ENCODE results near the gene AKAP7. TPM values are rescaled to one million over a fixed set of nuclear protein-coding genes. Genes with fewer than 3 reads are reported as not detected.

AKAP7 gene
- polyA plus RNA-seq, 1 experiment: 0.63 TPM

DNA sequence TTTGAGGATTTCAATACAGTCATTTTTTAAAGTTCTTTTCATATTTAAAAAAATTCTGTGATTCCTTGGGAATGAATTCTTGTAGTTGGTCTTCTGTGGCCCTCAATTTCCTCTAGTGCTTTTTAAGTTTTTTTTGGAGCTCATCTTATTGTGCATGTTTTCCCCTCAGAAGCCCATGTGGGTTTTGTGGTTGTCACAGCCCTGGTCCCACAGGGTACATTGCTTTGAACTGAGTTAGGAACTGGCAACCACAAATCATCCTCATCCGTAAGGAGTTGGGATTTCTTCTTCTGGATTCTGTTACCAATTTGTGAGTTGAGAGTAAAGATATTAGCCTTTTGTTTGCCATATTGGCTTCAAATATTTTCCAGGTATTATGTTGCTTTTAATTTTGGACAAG is 89.9 kb downstream of the AKAP7 start:
- H3K36me3 ChIP-seq (ENCODE audit: control insufficient read depth, insufficient read depth, low read length): no peaks in the 10 kb centered on the region
- POLR2A ChIA-PET: no interaction called here
- no peaks in the 10 kb centered on the region for H3K27me3 ChIP-seq (ENCODE audit: control insufficient read depth, insufficient read depth, low read length)
- no peak overlapping the region for H3K4me3 ChIP-seq (ENCODE audit: low read depth, low read length)
- no peak for DNase-seq (ENCODE audit: low read depth)
- TF ChIP-seq, protein P1, sequence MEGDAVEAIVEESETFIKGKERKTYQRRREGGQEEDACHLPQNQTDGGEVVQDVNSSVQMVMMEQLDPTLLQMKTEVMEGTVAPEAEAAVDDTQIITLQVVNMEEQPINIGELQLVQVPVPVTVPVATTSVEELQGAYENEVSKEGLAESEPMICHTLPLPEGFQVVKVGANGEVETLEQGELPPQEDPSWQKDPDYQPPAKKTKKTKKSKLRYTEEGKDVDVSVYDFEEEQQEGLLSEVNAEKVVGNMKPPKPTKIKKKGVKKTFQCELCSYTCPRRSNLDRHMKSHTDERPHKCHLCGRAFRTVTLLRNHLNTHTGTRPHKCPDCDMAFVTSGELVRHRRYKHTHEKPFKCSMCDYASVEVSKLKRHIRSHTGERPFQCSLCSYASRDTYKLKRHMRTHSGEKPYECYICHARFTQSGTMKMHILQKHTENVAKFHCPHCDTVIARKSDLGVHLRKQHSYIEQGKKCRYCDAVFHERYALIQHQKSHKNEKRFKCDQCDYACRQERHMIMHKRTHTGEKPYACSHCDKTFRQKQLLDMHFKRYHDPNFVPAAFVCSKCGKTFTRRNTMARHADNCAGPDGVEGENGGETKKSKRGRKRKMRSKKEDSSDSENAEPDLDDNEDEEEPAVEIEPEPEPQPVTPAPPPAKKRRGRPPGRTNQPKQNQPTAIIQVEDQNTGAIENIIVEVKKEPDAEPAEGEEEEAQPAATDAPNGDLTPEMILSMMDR (IDR thresholded peaks at IDR 0.05; ENCODE audit: insufficient read depth, low read depth, low read length): no peak
- CTCF ChIA-PET: no interaction called here

DNA sequence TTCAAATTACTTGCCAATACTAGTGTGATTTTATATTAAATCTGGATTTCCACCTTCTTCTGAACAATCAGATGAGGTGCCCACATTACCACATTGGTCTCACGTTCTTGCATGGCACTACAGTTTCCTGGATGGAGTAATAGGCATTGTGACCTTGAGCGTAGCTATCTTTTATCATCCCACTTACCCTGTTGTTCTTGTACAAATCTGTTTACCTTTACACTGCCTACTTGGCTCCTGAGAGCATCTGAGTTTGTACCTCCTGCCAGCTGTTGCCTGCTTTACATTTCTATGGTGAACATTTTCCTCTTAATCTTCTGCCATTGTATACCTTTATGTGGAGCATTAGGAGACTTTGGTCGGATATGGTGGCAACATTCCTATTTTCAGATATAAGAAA is 90.7 kb downstream of the AKAP7 start:
- DNase-seq (ENCODE audit: low read depth): no peak
- POLR2A ChIA-PET: no interaction called here
- Histone ChIP-seq H3K27me3 (ENCODE audit: control insufficient read depth, insufficient read depth, low read length) (no peaks in the 10 kb centered on the region), H3K36me3 (ENCODE audit: control insufficient read depth, insufficient read depth, low read length) (no peaks in the 10 kb centered on the region), H3K4me3 (ENCODE audit: low read depth, low read length) (no peak overlapping the region)
- CTCF ChIA-PET: interaction anchor here (1.1 to 1.6 kb wide), 2 partner anchors 10 to 12 kb away, joined by 3 read pairs; no protein-coding TSS in a partner anchor
- TF ChIP-seq, protein P1 (IDR thresholded peaks at IDR 0.05; ENCODE audit: insufficient read depth, low read depth, low read length): no peak

DNA sequence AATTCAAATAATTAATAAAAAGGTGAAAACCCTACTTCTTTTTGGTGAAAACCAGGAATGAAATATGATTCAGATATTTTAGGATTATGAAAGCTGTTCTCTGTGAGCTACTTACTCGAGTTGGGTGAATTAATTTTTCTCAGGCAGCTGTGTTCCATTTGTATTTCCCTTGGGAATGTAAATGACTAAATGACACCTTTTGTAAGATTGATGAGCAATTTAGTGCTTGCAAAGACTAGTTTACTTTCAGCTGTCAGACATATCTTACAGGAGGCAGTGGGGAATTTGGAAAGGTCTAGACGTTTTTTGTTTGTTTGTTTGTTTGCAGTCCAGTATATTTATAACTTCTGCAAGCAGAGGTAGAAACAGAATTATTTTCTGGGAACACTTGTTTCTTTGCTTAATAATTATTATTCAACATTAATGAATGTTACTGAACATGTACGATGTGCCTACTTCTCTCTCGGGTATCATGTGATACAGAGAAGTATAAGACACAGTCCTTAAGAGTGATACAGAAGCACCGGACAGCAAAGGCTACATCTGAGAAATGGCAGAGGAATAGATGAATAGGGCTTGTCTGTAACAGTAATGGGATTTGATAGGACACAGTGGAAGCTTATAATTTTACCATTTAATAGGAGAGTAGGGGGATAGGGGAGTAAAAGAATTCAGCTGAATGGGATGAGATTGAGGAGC is 91.3 kb downstream of the AKAP7 start:
- DNase-seq (ENCODE audit: low read depth): no peak
- ChIA-PET POLR2A (no interaction called here), CTCF (interaction anchor here (1.1 to 1.6 kb wide), 2 partner anchors 11 to 13 kb away, joined by 3 read pairs; no protein-coding TSS in a partner anchor)
- TF ChIP-seq, protein P1 (IDR thresholded peaks at IDR 0.05; ENCODE audit: insufficient read depth, low read depth, low read length): no peak
- Histone ChIP-seq H3K4me3 (ENCODE audit: low read depth, low read length) (no peak overlapping the region), H3K36me3 (ENCODE audit: control insufficient read depth, insufficient read depth, low read length) (no peaks in the 10 kb centered on the region), H3K27me3 (ENCODE audit: control insufficient read depth, insufficient read depth, low read length) (no peaks in the 10 kb centered on the region)

DNA sequence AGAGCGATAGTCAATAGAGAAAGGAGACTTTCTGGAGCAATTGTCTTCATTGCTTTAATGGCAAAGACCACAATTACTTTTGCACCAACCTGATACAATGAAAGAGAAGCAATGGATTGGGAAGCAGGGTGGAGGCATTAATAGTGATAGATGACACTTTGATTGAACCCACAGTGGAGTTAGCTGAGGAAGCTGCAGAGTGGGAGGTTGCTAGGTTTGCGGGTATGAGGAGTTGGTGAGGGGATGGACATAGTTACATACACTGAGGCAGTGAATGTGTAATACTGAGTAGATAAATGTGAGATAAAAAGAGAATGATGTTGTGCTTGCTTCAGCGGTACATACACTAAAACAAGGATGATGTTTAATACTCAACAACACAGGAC is 91.9 kb downstream of the AKAP7 start:
- DNase-seq (ENCODE audit: low read depth): no peak
- ChIA-PET CTCF (interaction anchor here (1.6 kb wide), 1 partner anchor 13 kb away, joined by 3 read pairs; no protein-coding TSS in a partner anchor), POLR2A (no interaction called here)
- no peaks in the 10 kb centered on the region for H3K36me3 ChIP-seq (ENCODE audit: control insufficient read depth, insufficient read depth, low read length)
- no peak overlapping the region for H3K4me3 ChIP-seq (ENCODE audit: low read depth, low read length)
- TF ChIP-seq, protein P1 (IDR thresholded peaks at IDR 0.05; ENCODE audit: insufficient read depth, low read depth, low read length): no peak
- no peaks in the 10 kb centered on the region for H3K27me3 ChIP-seq (ENCODE audit: control insufficient read depth, insufficient read depth, low read length)

DNA sequence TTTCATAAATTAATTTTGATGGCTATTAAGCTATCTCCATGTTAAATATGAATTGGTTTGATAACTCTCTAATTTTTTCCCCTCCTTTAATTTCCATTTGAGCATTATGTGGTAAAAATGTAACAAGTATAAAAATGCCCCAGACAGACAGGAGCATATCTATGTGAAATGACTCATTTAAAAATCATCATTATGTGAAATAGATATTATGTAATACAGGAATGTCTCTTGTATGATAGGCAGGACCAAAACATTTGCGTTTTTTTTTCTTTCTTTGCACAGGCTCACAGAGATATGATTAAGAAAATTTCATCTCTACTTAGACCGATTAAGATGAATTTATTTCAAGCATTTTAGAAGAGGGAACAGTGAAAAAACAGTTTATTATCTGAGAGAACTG is 95.8 kb downstream of the AKAP7 start:
- ChIA-PET CTCF (no interaction called here), POLR2A (no interaction called here)
- no peak overlapping the region for H3K4me3 ChIP-seq (ENCODE audit: low read depth, low read length)
- no peaks in the 10 kb centered on the region for H3K27me3 ChIP-seq (ENCODE audit: control insufficient read depth, insufficient read depth, low read length)
- H3K36me3 ChIP-seq (ENCODE audit: control insufficient read depth, insufficient read depth, low read length): no peaks in the 10 kb centered on the region
- DNase-seq (ENCODE audit: low read depth): no peak
- TF ChIP-seq, protein P1 (IDR thresholded peaks at IDR 0.05; ENCODE audit: insufficient read depth, low read depth, low read length): no peak
